Left lobe of liver (tissue), 2 donors: ENCODE results near the gene PCNP. TPM values are rescaled to one million over a fixed set of nuclear protein-coding genes. Genes with fewer than 3 reads are reported as not detected.
A peak's percentile ranks its signal among the peaks of the same experiment; 100 is the strongest.
"Not testable (repeated sequence)": the region's sequence is repeated elsewhere in the genome, so short reads cannot be mapped to it uniquely, and the experiment has no call there.

Experiments used
- ATAC-seq: fragments of 200-7000 bp; cut with Tn5 transposase; one replicate; pipeline ENCODE4 v1.9.1; 2020; ENCODE audit warnings: mild to moderate bottlenecking, moderate library complexity
- DNase-seq: peaks from one replicate; pipeline ENCODE4 v3.0.0-alpha.2; 2020; ENCODE audit warnings: low spot score
- total RNA-seq: library from RNA; stranded (reverse); gene quantifications from one replicate; pipeline ENCODE4 v1.2.1, GENCODE V29; 2021
- donor health status: DM: no; HTN: no; CAD: no; lungs with moderate emphysema.
- donor health status: DM: no; HTN: yes; CAD: no.

PCNP gene
- total RNA-seq, 1 donor from 2014 or later = 39.1 TPM

- DNase-seq = peak; percentile 93
These were observed 12.2 kb upstream of the PCNP start, which contains the start of gene TRMT10C for GRCh38 chr3:101561630-101562328. Gene TRMT10C, plus strand, starts transcription at chr3:101561868. Its CDS starts 2,914 bp downstream, at chr3:101564782.

GRCh38 chr3:101567528-101568317 lies 6.3 kb upstream of the PCNP start:
- ATAC-seq (no peak), DNase-seq (no peak)

More at GRCh38 chr3:101561630-101562328, 12.2 kb upstream of the PCNP start, which contains the start of gene TRMT10C:
- peak; percentile 99 for ATAC-seq

- DNase-seq (no peak), ATAC-seq (no peak)
These were observed 2.7 kb upstream of the PCNP start for GRCh38 chr3:101571028-101571895.

- DNase-seq (peak; percentile 65), ATAC-seq (peak; percentile 70)
These were observed 570 bp downstream of the PCNP start for GRCh38 chr3:101574388-101575112.

- DNase-seq (no peak), ATAC-seq (no peak)
These were observed 3.3 kb downstream of the PCNP start for GRCh38 chr3:101577286-101577685.

- DNase-seq = no peak
- ATAC-seq = no peak
These were observed 14.6 kb downstream of the PCNP start for GRCh38 chr3:101588616-101589015.

- no peak for ATAC-seq
- no peak for DNase-seq
These were observed 17.1 kb downstream of the PCNP start for GRCh38 chr3:101591071-101591470.

GRCh38 chr3:101602731-101603130 lies 28.8 kb downstream of the PCNP start:
- DNase-seq (no peak), ATAC-seq (no peak)

GRCh38 chr3:101603184-101603583 lies 29.2 kb downstream of the PCNP start:
- DNase-seq = no peak
- ATAC-seq = no peak

- not testable (repeated sequence) for ATAC-seq, DNase-seq
These were observed 31.4 kb downstream of the PCNP start for GRCh38 chr3:101605398-101605797.

- ATAC-seq (no peak), DNase-seq (no peak)
These were observed 37.0 kb downstream of the PCNP start for GRCh38 chr3:101611023-101611422.

- not testable (repeated sequence) for ATAC-seq, DNase-seq
These were observed 39.0 kb downstream of the PCNP start for GRCh38 chr3:101613014-101613413.

GRCh38 chr3:101615525-101615924 lies 41.5 kb downstream of the PCNP start:
- DNase-seq (no peak), ATAC-seq (no peak)

- no peak for DNase-seq
- no peak for ATAC-seq
These were observed 43.5 kb downstream of the PCNP start for GRCh38 chr3:101617478-101617877.

- no peak for ATAC-seq
- DNase-seq = no peak
These were observed 44.7 kb downstream of the PCNP start for GRCh38 chr3:101618726-101619125.

- DNase-seq = no peak
- no peak for ATAC-seq
These were observed 45.8 kb downstream of the PCNP start for GRCh38 chr3:101619734-101620133.

- no peak for ATAC-seq
- no peak for DNase-seq
These were observed 49.7 kb downstream of the PCNP start for GRCh38 chr3:101623656-101624055.

GRCh38 chr3:101624857-101625256 lies 50.9 kb downstream of the PCNP start:
- no peak for DNase-seq
- no peak for ATAC-seq

- no peak for DNase-seq
- ATAC-seq = no peak
These were observed 51.9 kb downstream of the PCNP start for GRCh38 chr3:101625879-101626278.

- ATAC-seq = no peak
- DNase-seq = no peak
These were observed 55.2 kb downstream of the PCNP start for GRCh38 chr3:101629219-101629618.
